Gastrocnemius medialis (tissue), 4 donors: Measurements from ENCODE around the gene IQCM. TPM values are rescaled to one million over a fixed set of nuclear protein-coding genes. Genes with fewer than 3 reads are reported as not detected.

Experiments
- ATAC-seq, 2 donors: fragments of 150-250 bp; one replicate each; pipeline ENCODE4 v1.9.1; 2016
- DNase-seq, 2 donors: peaks; one replicate each; pipeline ENCODE4 v3.0.0-alpha.2; 2019
- H3K27ac ChIP-seq, 4 donors: fragments of 200-600 bp; sonication (generic); 1 replicate in 1 of 4; 2 replicates in 3 of 4; pipeline ENCODE4 v1.5.1; 2016 to 2018; ENCODE audit warnings: mild to moderate bottlenecking in 2 of 4, moderate library complexity in 1 of 4
- H3K27me3 ChIP-seq, 3 donors: fragments of 200-600 bp; sonication (generic) in 2 of 3; 1 replicate in 1 of 3; 2 replicates in 2 of 3; pipeline versions ENCODE4 v1.5.1 to v1.6.0; 2016 to 2019; ENCODE audit warnings: mild to moderate bottlenecking in 1 of 3, moderate library complexity in 1 of 3
- H3K36me3 ChIP-seq, 2 donors: fragments of 200-600 bp; sonication (generic) in 1 of 2; one replicate each; pipeline ENCODE4 v1.5.1; 2017 to 2018
- H3K4me1 ChIP-seq, 2 donors: fragments of 200-600 bp; sonication (generic) in 1 of 2; one replicate each; pipeline ENCODE4 v1.5.1; 2016 to 2017; ENCODE audit warnings: mild to moderate bottlenecking in 2 of 2
- H3K4me3 ChIP-seq, 4 donors: fragments of 200-600 bp; sonication (generic) in 3 of 4; 1 replicate in 1 of 4; 2 replicates in 3 of 4; pipeline ENCODE4 v1.5.1; 2016 to 2019; ENCODE audit warnings: mild to moderate bottlenecking in 2 of 4
- H3K9me3 ChIP-seq, 3 donors: fragments of 200-600 bp; sonication (generic) in 2 of 3; 1 replicate in 1 of 3; 2 replicates in 2 of 3; pipeline ENCODE4 v1.5.1; 2016 to 2019
- POLR2A ChIP-seq, 2 donors: fragments of 450-650 bp; IDR thresholded peaks; one replicate each; pipeline ENCODE4 v1.6.1; 2017; ENCODE audit warnings: antibody characterized with exemption in 2 of 2, mild to moderate bottlenecking in 2 of 2, moderate library complexity in 2 of 2
- in situ Hi-C, 4 donors: fragments of 200-750 bp; cut with MboI; loops; one replicate each; pipeline versions ENCODE4 v1.15.0 to v1.8.0; 2017; ENCODE audit warnings: low sequenced_read_pairs in 4 of 4
- intact Hi-C: fragments of 100-400 bp; cut with DNase I; formaldehyde crosslinking; loops from one replicate; pipeline ENCODE4 v1.15.1; 2023; ENCODE audit warnings: low total_unique reads
- total RNA-seq, 4 donors: library from RNA; depleted of rRNA; stranded (reverse); fragments of >200 nt; gene quantifications; one replicate each; pipeline versions ENCODE4 v1.1.0 to v1.2.3, GENCODE V29; 2016
- TF ChIP-seq, protein P1 (sequence below), 5 experiments: fragments of 450-650 bp in 3 of 5; fragments of 200-600 bp in 2 of 5; sonication (generic) in 2 of 5; IDR thresholded peaks in 4 of 5; conservative IDR thresholded peaks in 1 of 5; 1 replicate in 4 of 5; 2 replicates in 1 of 5; pipeline ENCODE4 v1.5.1; 2016 to 2019; ENCODE audit warnings: antibody characterized with exemption in 5 of 5, mild to moderate bottlenecking in 3 of 5, moderate library complexity in 3 of 5

Gene IQCM
- total RNA-seq, 4 donors from 2014 or later = 0.25 TPM; not detected in 3

DNA sequence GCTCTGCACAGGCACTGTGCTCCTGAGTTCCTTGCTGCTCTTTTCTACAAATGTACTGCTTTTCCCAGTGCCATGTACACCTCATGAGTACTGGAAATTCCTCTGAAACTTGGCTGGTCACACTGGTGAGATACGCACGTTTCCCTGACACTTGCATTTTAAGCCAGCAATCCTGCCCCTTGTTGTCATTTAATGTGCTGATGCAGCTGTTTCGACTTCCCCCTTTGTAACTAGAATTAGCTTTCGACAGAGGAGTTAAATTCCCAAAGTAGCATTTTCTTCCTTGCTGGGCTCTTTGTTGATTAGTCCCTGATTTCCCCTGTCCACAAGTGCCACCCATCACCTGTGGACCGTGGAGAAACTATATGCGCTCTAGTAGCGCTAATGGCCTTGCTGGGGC, 77.5 kb downstream of the IQCM start:
- in situ Hi-C loops = no loop called here
- Histone ChIP-seq H3K9me3 (no peaks in the 10 kb centered on the region), H3K4me1 (no peaks in the 10 kb centered on the region), H3K4me3 (no peak overlapping the region), H3K36me3 (no peaks in the 10 kb centered on the region), H3K27me3 (no peaks in the 10 kb centered on the region), H3K27ac (no peak overlapping the region)
- TF ChIP-seq POLR2A (IDR thresholded peaks at IDR 0.05) = no peak
- no peak for DNase-seq
- no peak for ATAC-seq
- intact Hi-C loops = no loop called here

DNA sequence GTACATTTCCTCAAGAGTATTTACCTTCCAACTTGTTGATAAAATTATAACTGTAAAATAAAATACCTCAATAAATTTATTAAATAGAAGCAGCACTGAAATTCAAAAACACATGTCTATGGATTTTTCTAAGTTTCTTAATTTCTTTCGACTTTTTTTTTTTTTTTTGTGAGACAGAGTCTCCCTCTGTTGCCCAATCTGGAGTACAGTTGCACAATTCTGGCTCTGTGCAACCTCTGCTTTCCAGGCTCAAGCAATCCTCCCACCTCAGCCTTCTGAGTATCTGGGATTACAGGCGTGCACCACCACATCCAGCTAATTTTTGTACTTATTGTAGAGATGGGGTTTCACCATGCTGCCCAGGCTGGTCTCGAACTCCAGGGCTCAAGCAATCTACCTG, 79.8 kb downstream of the IQCM start:
- H3K4me1 ChIP-seq = no peaks in the 10 kb centered on the region
- TF ChIP-seq, protein P1, sequence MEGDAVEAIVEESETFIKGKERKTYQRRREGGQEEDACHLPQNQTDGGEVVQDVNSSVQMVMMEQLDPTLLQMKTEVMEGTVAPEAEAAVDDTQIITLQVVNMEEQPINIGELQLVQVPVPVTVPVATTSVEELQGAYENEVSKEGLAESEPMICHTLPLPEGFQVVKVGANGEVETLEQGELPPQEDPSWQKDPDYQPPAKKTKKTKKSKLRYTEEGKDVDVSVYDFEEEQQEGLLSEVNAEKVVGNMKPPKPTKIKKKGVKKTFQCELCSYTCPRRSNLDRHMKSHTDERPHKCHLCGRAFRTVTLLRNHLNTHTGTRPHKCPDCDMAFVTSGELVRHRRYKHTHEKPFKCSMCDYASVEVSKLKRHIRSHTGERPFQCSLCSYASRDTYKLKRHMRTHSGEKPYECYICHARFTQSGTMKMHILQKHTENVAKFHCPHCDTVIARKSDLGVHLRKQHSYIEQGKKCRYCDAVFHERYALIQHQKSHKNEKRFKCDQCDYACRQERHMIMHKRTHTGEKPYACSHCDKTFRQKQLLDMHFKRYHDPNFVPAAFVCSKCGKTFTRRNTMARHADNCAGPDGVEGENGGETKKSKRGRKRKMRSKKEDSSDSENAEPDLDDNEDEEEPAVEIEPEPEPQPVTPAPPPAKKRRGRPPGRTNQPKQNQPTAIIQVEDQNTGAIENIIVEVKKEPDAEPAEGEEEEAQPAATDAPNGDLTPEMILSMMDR (IDR thresholded peaks at IDR 0.05 in 4 of 5, conservative IDR thresholded peaks at IDR 0.05 in 1 of 5) = no peak
- no peak for TF ChIP-seq POLR2A (IDR thresholded peaks at IDR 0.05)
- in situ Hi-C loops = no loop called here
- H3K36me3 ChIP-seq = no peaks in the 10 kb centered on the region
- no peak for ATAC-seq
- no peaks in the 10 kb centered on the region for H3K9me3 ChIP-seq
- H3K27ac ChIP-seq = no peak overlapping the region
- H3K4me3 ChIP-seq = no peak overlapping the region
- no peaks in the 10 kb centered on the region for H3K27me3 ChIP-seq
- DNase-seq = no peak
- intact Hi-C loops = no loop called here

DNA sequence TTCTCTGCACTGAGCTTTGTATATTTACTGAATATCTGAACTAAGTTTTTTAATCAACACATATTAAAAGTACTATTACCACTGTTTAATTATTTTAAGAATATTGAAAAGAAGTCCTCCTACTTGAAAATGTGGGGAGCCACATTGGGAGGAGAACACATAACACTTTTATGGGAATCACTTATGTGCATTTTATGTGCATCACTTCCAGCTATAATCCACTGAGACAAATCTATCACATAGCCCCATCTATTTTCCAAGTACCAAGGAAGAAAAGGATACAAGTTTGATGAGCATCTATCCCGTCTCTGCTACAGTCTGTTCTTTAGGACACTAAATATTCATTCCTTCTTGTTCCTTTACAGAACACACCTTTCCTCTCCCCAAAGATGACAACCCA, 87.2 kb downstream of the IQCM start:
- no peak for DNase-seq
- no peaks in the 10 kb centered on the region for H3K9me3 ChIP-seq
- no peak overlapping the region for H3K27ac ChIP-seq
- intact Hi-C loops (no loop called here), in situ Hi-C loops (no loop called here)
- H3K4me1 ChIP-seq = no peaks in the 10 kb centered on the region
- no peaks in the 10 kb centered on the region for H3K36me3 ChIP-seq
- no peak for ATAC-seq
- no peaks in the 10 kb centered on the region for H3K27me3 ChIP-seq
- TF ChIP-seq, protein P1 (IDR thresholded peaks at IDR 0.05 in 4 of 5, conservative IDR thresholded peaks at IDR 0.05 in 1 of 5) = no peak
- TF ChIP-seq POLR2A (IDR thresholded peaks at IDR 0.05) = no peak
- no peak overlapping the region for H3K4me3 ChIP-seq

DNA sequence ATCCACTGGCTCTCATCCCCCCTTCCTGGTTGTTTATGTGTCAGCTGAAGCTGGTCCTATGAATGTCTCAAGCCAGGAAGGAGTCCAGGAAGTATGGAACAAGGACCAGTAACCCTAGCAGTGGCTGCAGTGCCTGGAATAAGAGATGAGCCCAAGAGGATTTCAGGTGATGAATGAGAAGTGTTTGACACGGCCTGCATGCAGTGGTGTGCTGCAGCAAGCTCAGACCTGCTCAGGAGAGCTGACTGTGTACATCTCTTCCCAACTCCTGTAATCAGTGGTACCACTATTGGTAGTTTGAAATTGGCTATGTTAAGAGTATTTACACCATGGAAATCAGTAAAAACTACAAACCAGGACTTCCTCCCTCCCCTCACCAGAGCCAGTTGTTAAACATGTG, 88.0 kb downstream of the IQCM start:
- in situ Hi-C loops (no loop called here), intact Hi-C loops (no loop called here)
- H3K36me3 ChIP-seq = no peaks in the 10 kb centered on the region
- TF ChIP-seq, protein P1 (IDR thresholded peaks at IDR 0.05 in 4 of 5, conservative IDR thresholded peaks at IDR 0.05 in 1 of 5) = no peak
- TF ChIP-seq POLR2A (IDR thresholded peaks at IDR 0.05) = no peak
- no peak overlapping the region for H3K27ac ChIP-seq
- H3K9me3 ChIP-seq = peaks cover 0 to under 1% (median 0%) of the 10 kb centered on the region in 3 donors
- no peak overlapping the region for H3K4me3 ChIP-seq
- no peak for ATAC-seq
- no peaks in the 10 kb centered on the region for H3K4me1 ChIP-seq
- DNase-seq = no peak
- no peaks in the 10 kb centered on the region for H3K27me3 ChIP-seq

DNA sequence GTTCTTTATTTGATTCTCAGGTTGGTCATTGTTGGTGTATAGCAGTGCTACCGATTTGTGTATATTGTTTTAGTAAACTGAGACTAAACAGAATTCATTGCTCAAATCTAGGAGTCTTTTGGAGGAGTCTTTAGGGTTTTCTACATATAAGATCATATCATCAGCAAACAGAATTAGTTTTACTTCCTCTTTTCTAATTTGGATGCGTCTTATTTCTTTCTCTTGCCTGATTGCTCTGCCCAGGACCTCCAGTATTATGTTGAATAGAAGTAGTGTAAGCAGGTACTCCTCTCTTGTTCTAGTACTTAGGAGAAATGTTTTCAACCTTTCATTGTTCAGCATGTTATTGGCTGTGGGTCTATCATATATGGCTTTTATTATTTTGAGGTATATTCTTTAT, 92.6 kb downstream of the IQCM start:
- Histone ChIP-seq H3K36me3 (no peaks in the 10 kb centered on the region), H3K9me3 (peaks cover 0 to 2% (median 0%) of the 10 kb centered on the region in 3 donors), H3K4me3 (no peak overlapping the region), H3K27ac (no peak overlapping the region), H3K4me1 (no peaks in the 10 kb centered on the region), H3K27me3 (no peaks in the 10 kb centered on the region)
- intact Hi-C loops (no loop called here), in situ Hi-C loops (no loop called here)
- ATAC-seq (no peak), DNase-seq (no peak)
- no peak for TF ChIP-seq POLR2A (IDR thresholded peaks at IDR 0.05)

DNA sequence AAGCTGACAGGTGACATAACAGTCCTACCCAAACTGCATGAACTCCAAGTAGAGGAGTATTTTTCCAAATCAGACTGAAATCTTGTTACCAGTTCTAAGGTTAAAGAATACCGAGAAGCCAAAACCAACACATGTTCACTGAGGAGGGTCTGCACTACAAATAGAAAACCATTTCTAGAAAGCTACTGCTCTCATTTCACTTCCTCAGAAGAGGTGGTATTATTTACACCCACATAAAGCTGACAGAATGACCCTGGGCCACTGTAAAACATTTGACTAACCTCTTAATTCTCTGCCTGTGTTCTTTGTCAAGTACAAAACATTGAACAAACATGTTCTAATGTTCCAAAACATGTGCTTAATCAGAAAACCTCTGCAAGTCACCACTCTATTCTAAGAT, 95.8 kb downstream of the IQCM start:
- no peak overlapping the region for H3K27ac ChIP-seq
- TF ChIP-seq, protein P1 (IDR thresholded peaks at IDR 0.05 in 4 of 5, conservative IDR thresholded peaks at IDR 0.05 in 1 of 5) = no peak
- TF ChIP-seq POLR2A (IDR thresholded peaks at IDR 0.05) = no peak
- DNase-seq (no peak), ATAC-seq (no peak)
- intact Hi-C loops (no loop called here), in situ Hi-C loops (no loop called here)
- no peaks in the 10 kb centered on the region for H3K36me3 ChIP-seq
- no peaks in the 10 kb centered on the region for H3K27me3 ChIP-seq
- peaks cover 0 to 2% (median 0%) of the 10 kb centered on the region in 3 donors for H3K9me3 ChIP-seq
- H3K4me3 ChIP-seq = no peak overlapping the region
- H3K4me1 ChIP-seq = no peaks in the 10 kb centered on the region
